ENCODE results near the gene MRPS11.
"Not testable (repeated sequence)": the region's sequence is repeated elsewhere in the genome, so short reads cannot be mapped to it uniquely, and the experiment has no call there.

Gene MRPS11

DNA sequence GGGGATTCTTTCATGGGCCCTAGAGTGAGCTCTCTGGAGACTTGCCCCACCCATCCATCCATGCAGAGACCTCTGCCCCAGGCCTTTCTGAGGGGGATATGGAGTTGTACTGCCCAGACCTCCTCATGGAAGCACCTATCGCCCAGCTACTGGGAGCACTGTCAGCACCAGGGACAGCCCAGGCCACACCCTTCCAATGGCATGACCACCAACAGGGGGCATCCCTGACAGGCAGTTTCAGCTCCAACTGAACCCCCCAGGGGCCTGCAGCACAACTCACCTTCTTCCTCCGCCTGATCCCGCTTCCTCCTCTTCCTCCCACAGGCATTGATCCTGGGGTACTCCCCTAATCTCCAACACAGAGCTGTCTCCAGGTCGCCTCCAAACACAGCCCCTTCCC is 21.8 kb downstream of the MRPS11 start:
- DNase-seq (ENCODE audit: low read depth in 2 of 2) = no peak

DNA sequence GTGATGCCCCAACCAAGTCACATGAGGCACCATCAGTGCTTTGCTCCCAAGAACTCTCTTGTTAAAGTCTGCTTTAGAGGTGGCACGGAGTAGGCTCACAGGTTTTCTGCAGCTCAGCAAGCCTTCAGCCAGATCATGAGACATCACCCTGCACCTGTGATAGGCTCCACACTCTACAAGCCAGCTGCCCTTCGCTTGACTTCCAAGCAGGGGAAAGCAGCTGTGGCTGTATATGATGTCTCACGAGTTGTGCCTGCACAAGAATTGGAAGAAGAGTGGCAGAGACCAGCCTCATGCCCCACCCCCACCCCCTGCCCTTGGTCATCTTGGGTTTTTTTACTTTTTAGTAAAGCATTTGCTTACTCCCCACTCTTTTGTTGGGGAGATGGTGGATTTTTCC is 22.5 kb downstream of the MRPS11 start:
- no peak for DNase-seq (ENCODE audit: low read depth in 2 of 2)

DNA sequence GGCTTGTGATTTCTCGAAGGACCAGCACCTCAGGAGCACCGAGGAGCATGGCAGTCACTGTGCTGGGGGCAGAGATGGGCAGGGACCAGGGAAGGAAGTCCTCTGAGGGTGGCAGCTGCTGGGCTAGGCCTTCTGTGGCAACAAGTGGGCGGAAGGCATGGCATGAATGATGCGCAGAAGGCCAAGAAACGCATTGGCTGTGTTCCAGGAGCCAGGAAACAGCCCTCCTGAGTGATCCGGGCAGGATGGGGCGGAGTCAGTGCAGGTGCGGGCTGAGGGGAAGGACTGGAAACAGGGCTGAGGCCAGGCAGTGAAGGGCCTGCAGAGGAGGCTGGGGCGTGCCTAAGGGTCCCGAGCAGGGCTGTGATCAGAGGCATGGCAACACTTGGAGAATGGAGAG is 23.6 kb downstream of the MRPS11 start:
- no peak for DNase-seq (ENCODE audit: low read depth in 2 of 2)

DNA sequence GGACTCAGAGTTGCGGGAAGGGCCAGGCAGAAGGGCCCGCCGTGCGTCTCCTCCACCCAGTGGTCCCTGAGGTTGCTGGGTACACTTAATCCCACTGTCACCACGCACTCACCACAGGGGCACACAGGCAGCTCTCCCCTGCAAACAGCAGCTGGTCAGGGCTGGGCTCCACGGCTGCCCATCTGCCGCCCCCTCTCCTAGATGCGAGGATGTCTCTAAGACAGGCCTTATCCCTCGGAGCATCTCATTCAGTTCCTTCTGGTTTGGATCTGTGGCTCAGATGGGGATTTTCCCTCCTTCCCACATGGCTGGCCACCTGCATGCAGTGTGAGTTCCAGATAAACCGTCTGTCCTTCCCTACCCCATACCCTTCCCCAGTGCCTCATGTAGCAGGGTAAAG is 26.3 kb downstream of the MRPS11 start:
- no peak for DNase-seq (ENCODE audit: low read depth in 2 of 2)

DNA sequence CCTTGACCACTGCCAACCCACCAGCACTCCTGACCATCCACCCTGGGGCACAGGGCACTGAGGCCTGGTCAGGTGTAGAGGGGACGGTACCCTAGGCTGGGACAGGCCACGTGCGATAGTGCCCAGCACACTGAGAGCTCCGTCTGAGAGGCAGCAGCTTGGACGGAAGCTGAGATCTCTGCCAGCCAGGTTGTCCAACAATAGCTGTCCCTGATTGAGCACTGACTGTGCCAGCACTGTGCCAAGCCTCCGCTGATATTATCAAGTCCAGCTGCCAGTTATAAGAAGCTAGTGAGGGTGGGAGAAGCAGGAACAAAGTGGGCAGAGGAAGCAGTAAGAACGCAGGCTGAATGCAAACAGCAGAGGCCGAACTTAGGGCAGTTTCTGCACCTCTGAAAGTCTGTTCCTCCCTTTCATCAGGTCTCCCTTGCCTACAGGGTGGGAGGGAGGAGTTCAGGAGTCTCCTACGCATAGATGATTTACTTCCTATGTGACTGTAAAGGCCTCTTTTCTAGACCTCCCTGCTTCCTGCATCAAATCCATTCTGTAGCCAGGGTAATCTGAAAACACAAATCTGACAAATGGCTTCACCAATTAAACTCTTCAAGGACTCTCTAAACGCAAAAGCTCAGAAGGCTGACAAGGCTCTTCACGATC is 29.7 kb downstream of the MRPS11 start:
- DNase-seq (ENCODE audit: low read depth in 2 of 2) = no peak

DNA sequence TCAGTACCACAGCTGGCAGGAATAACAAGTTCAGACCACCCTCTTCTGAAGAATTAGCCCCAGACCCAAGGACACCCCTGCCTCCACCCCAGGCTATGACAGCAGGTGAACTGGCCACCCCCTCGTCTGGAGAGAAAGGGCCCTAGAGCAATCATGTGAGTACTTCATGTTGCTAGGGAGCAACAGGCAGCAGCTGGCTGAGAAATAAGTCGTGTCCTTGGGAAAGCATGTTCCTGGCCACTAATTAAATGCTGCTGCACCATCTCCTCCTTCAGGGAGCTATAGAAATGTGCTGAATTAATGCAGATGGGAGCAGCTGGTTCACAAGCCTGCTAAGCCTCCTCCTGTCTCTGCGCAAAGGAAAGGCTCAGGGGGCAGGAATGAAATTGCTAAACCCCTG is 31.5 kb downstream of the MRPS11 start:
- DNase-seq (ENCODE audit: low read depth in 2 of 2) = no peak

DNA sequence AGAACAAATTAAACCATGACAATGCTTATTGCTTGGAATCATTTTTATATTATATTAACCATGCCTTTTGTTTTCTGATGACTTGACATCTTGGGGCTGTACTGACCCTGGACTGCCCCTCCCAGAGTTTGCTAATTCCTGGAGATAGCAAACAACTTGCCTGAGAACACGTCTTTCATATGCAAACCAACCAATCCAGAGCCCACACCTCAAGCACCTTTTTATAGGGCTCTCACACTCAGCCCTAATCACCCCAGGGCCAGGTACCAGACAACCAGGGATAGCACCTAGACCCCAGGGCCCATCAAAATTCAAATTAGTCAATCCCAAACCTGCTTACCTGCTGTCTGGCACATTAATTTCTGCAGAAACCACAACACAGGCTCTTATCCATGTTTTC is 36.9 kb downstream of the MRPS11 start:
- DNase-seq (ENCODE audit: low read depth in 2 of 2) = no peak

DNA sequence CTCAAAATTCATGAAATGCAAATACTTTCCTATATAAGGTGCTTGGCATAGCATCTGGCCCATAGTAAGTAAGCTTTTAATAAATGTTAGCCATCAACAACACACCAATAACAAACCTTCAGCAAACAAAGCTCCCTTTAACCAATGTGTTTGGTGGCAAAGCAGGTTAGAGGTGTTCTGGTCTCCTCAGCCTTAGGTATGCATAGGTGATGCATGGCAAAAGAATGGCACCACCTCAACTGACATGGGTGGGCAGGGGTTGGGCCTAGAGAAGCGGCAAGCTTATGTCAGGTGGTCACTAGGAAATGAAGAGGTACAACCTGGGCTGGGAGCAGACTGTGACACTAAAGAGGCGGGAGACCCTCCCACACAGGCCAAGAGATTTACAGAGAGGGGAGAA is 38.2 kb downstream of the MRPS11 start:
- DNase-seq (ENCODE audit: low read depth in 2 of 2) = no peak

DNA sequence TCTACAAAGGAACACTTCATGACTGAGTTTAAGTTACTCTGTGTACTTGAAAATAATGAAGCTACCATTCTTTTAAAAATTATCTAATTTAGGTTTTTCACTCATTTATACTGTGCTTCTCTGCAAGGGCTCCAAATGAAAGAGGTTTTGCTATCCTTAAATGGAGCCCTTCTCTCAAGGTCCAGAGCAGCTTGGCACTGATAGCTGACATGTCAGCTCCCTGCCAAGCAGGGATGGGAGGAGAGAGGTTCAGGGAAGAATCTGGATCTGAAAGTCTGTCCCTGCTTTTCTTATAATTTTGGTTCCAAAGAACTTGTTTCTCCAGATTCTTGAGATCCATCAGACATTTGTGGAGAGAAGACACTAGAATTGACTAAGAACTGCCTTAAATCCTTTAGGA is 39.1 kb downstream of the MRPS11 start:
- no peak for DNase-seq (ENCODE audit: low read depth in 2 of 2)

DNA sequence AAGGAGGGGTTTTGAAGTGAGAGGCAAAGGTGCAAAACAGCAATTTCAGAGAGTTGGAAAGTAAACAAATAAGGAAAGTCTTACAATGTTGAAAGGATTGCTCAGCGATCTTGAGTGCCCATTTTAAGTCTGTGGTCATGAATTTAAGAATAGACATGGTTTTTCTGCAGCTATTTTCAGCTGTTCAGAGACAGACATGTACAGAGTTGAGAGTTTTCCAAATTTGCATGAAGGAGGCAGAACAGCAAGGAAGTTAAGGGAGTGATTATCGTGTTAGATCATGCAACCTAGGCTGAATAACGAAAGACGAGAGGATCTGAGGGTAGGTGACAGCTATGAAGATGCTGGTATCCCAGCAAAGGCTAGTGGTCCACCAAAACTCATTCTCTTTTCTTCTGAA is 41.8 kb downstream of the MRPS11 start:
- DNase-seq (ENCODE audit: low read depth in 2 of 2) = no peak

DNA sequence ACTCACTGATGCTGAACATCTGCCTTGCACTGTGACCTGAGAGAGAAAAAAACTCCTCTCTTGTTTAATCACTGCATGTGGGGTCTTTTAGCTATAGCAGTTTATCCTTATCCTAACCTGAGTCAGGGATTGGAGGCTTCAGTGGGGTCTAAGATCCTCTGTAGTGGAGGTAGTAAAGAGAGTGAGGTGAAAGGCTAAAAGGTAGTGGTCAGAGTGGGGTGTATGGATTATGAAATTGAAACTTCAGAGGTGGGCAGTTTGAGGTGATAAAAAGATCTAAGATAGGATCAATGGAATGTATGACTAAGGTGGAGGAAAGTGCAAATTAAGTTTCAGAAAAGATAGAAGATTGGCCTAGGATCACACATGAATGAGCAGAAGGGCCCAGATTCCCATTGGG is 42.5 kb downstream of the MRPS11 start:
- no peak for DNase-seq (ENCODE audit: low read depth in 2 of 2)

DNA sequence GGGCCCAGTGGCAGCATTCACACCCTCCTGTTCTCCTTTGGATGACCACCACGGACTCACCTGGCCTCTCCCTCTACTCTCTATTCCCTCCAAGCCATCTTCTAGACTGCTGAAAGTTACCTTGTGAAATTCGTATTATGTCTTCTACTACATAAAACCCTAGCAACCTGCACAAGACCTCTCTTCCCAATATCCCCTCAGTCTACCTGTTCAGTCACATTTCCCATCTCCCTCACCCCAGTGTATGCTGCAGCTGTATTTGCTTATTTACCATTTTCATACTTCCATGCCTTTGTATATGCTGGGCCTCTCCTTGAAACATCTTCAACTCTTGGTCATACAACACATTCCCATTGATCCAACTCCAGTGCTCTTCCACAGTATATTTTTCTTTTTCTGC is 43.7 kb downstream of the MRPS11 start:
- no peak for DNase-seq (ENCODE audit: low read depth in 2 of 2)

DNA sequence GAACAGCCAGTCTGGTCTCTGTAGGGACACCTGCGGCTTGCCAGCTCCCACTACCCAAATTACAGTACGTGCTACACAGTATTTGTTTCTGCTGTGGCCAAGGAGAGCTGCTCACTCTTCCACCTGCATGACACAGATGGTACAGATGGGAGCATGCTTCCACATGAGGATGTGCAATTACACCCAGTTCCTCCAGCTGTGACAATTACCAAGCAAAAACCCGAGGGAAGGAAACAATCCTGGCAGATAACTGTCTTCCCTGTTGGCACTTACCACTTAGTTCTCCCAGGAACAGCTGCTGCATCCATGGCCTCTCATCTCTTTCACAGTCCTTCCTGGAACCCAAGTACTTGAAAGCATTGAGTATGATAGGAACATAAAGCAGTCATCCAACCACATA is 44.6 kb downstream of the MRPS11 start:
- DNase-seq (ENCODE audit: low read depth in 2 of 2) = no peak

DNA sequence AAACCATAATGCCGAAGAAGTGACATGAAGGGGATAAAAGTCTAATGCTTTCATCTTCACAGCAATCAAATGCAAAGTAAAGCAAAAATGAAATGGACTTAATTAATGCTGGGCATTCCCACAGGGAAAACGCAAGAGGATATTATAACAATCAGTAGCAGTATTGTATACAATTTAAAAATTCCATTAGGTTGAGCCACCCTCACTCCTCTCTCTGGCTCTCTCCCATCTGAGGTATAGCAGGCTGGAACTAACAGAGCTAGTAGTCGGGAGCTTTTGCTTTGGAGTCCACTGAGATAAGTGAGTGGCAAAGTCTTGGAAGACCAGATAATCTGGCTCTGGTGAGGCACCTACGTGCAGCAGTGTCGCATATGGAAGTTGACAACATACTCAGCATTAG is 45.1 kb downstream of the MRPS11 start:
- no peak for DNase-seq (ENCODE audit: low read depth in 2 of 2)

DNA sequence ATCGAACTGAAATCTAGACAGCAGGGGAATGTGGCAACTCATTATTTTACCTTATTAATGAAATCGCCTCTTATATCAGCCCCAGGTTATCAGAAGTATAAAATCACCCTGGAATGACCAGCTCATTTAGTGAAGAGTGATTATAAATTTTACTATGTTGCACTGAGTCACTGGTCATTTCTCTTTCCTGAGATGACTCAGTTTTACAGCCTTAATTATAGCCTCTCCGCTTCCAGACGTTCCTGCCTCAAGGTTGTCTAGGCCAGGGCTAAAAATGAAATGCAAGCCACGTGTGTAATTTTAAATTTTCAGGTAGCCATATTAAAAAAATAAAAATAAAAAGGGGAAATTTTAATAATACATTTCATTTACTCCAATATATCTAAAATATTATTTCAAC is 45.7 kb downstream of the MRPS11 start:
- DNase-seq (ENCODE audit: low read depth in 2 of 2) = no peak

DNA sequence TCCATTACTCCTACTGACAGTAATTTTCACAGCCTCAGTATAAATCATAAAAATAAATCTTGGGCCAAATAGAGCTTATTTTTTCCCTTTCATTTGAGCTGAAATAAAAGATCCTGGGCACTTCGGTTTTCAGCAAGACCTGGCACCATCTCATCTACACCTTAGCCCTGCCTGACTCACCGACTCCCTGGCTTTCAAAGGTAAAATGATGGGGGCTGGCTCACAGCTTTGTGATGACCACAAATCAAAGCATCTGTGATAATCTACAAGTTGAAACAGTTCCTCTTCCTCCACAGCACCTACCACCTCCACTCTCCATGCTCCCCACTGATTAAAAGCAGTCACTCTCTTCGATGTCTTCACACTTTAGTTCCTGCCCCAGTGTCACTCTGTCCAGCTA is 51.4 kb downstream of the MRPS11 start:
- DNase-seq (ENCODE audit: low read depth in 2 of 2) = no peak

DNA sequence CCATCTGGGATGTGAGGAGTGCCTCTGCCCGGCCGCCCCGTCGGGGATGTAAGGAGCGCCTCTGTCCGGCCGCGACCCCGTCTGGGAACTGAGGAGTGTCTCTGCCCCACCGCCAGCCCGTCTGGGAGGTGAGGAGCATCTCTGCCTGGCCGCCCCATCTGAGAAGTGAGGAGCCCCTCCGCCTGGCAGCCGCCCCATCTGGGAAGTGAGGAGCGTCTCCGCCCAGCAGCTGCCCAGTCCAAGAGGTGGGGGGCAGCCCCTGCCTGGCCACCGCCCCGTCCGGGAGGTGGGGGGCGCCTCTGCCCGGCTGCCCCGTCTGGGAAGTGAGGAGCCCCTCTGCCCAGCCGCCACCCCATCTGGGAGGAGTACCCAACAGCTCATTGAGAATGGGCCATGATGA is 56.6 kb downstream of the MRPS11 start:
- not testable (repeated sequence) for DNase-seq (ENCODE audit: low read depth in 2 of 2)

DNA sequence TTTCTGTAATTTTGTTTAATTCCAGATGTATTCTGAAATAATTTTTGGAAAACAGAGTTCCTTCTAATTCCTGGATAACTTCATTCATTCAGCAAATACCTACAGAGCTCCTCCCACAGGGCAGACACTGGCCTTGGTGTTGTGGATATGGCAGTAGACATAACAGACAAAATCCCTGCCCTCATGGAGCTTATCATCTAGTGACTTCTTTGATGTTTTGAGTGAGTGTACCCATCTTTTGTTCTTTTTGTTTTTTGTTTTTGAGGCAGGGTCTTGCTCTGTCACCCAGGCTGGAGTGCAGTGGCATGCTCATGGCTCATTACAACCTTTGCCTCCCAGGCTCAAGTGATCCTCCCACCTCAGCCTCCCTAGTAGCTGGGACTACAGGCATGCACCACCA is 57.9 kb downstream of the MRPS11 start:
- no peak for DNase-seq (ENCODE audit: low read depth in 2 of 2)

DNA sequence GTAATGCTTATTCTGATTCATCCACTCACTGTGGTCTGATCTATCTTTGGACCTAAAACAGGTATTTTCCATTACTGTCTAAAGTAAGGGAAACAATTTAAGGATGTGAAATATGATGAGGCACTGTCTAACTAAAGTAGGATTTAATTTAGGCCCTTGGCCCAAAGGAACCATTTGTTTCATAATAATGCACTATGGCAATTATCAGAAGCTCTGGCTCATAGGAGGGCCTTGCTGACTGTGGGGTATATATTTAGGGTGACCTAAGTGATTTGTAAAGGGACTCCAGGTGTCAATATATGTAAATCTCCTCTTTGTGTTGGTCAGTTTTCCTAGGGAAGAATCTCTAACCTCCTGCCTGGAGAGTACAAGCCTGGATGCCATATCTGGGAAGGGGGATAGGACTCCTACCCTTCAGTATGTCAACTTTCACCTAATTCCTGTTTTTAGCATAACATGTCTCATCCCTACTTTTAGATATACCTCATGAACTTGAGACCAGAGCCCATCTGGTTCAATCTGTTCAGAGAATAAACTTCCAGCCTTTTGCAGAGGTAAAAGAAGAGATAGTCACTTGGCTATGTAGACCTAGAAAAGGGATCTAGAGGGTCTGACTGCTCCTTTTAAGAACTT is 58.9 kb downstream of the MRPS11 start:
- no peak for DNase-seq (ENCODE audit: low read depth in 2 of 2)

DNA sequence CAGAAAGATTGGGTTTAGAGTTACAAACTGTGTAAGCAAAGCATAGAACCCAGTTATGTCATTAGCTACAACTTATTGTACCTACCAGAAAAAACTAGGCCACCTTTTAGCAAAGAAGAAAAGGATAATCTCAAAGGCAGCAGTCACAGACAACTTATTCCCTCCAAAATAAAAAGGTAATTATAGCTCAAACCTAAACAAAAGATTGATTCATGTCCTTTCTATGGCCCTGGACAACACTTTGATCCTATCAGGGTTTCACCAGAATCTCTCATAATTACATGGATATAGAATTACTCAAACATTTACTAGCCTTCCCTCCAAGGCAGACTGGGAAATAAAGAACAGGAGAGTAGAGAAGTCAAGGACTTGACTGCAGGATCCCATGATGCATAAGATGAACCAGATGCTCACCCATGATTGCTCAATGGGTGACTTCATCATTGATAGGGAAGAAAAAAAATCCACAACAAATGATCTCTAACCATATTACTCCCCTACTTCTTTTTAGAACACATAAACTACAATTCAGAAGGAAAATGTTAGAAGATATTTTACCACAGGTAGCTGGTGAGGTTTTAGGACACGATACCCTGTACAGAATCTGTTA is 61.6 kb downstream of the MRPS11 start:
- no peak for DNase-seq (ENCODE audit: low read depth in 2 of 2)
